HL-60 (cell line): ENCODE measurements around the gene LRP5.

ENCODE experiments used
- DNase-seq, 2 experiments: peaks; one replicate each; pipeline ENCODE4 v3.0.0-alpha.2; 2010 to 2020; ENCODE audit warnings: low read depth in 1 of 2, low spot score in 1 of 2
- H3K27ac ChIP-seq: fragments of 250-450 bp; sonication (Bioruptor Pico); replicated peaks from 2 replicates; pipeline ENCODE4 v1.5.1; 2020; ENCODE audit warnings: mild to moderate bottlenecking, moderate library complexity
- H3K27me3 ChIP-seq: fragments of 250-450 bp; sonication (Bioruptor Pico); 2 replicates; pipeline ENCODE4 v1.5.1; 2021; ENCODE audit warnings: mild to moderate bottlenecking, moderate library complexity; ENCODE audit not compliant: insufficient read depth, poor library complexity, severe bottlenecking
- H3K4me3 ChIP-seq: replicated peaks from 2 replicates; pipeline ENCODE4 v1.5.1; 2011; ENCODE audit warnings: mild to moderate bottlenecking, control low read depth, low read length; ENCODE audit not compliant: insufficient read depth
- GABPA ChIP-seq: IDR thresholded peaks from 2 replicates; pipeline ENCODE4 v1.6.1; 2012; ENCODE audit warnings: low read depth
- POLR2AphosphoS5 ChIP-seq: IDR thresholded peaks from 2 replicates; pipeline ENCODE4 v1.6.1; 2012; ENCODE audit warnings: low read depth
- SPI1 ChIP-seq: IDR thresholded peaks from 2 replicates; pipeline ENCODE4 v1.6.1; 2012; ENCODE audit warnings: low read depth, mild to moderate bottlenecking, borderline replicate concordance
- TF ChIP-seq, protein P1 (sequence below): IDR thresholded peaks from one replicate; pipeline ENCODE4 v1.5.1; 2011; ENCODE audit warnings: low read length, control low read depth, inconsistent platforms; ENCODE audit not compliant: insufficient read depth
- TF ChIP-seq, protein P2 (sequence below): IDR thresholded peaks from 2 replicates; pipeline ENCODE4 v1.6.1; 2012; ENCODE audit warnings: low read depth; ENCODE audit not compliant: insufficient replicate concordance

LRP5 gene

DNA sequence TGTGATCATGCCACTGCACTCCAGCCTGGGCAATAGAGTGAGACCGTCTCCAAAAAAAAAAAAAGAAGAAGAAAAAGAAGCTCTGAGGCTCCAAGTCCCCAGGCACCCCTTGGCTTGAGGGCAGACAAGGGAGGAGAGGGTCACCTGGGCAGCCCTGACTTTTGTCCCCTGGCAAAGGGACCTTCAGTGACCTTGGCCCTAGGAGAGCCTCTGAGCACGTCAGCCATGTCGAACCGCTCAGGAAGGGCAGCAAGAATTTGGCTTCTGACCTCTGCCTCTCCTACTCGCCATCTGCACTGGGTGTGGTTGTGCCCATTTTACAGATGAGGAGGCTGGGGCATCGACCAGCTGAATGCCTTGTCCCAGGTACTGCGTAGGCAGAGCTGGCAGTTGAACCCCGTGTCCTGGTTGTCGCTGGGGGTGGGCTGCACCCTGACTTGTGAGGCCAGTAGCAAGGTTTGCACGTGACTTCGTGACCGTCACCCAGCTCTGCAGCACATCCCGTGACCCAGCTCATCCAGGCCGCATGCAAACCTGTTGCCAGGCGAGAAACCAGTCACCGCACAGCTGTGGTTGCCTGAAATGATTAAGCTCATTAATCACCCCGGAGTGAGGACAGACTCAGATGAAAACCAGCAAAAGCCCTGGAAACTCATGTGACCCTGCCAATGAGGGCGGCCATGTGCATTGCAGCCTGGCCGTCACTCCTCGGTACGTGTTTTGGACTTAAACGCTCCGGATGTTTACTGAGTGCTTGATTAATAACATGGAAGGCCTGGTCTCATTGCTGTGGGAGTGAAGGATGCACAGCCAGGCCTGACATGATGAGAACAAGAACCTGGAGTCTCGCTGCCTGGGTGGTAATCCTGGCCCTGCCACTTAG lies 100.4 kb downstream of the LRP5 start:
- TF ChIP-seq POLR2AphosphoS5 (no peak), GABPA (no peak), SPI1 (no peak)
- TF ChIP-seq, protein P1, sequence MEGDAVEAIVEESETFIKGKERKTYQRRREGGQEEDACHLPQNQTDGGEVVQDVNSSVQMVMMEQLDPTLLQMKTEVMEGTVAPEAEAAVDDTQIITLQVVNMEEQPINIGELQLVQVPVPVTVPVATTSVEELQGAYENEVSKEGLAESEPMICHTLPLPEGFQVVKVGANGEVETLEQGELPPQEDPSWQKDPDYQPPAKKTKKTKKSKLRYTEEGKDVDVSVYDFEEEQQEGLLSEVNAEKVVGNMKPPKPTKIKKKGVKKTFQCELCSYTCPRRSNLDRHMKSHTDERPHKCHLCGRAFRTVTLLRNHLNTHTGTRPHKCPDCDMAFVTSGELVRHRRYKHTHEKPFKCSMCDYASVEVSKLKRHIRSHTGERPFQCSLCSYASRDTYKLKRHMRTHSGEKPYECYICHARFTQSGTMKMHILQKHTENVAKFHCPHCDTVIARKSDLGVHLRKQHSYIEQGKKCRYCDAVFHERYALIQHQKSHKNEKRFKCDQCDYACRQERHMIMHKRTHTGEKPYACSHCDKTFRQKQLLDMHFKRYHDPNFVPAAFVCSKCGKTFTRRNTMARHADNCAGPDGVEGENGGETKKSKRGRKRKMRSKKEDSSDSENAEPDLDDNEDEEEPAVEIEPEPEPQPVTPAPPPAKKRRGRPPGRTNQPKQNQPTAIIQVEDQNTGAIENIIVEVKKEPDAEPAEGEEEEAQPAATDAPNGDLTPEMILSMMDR = no peak
- TF ChIP-seq, protein P2, sequence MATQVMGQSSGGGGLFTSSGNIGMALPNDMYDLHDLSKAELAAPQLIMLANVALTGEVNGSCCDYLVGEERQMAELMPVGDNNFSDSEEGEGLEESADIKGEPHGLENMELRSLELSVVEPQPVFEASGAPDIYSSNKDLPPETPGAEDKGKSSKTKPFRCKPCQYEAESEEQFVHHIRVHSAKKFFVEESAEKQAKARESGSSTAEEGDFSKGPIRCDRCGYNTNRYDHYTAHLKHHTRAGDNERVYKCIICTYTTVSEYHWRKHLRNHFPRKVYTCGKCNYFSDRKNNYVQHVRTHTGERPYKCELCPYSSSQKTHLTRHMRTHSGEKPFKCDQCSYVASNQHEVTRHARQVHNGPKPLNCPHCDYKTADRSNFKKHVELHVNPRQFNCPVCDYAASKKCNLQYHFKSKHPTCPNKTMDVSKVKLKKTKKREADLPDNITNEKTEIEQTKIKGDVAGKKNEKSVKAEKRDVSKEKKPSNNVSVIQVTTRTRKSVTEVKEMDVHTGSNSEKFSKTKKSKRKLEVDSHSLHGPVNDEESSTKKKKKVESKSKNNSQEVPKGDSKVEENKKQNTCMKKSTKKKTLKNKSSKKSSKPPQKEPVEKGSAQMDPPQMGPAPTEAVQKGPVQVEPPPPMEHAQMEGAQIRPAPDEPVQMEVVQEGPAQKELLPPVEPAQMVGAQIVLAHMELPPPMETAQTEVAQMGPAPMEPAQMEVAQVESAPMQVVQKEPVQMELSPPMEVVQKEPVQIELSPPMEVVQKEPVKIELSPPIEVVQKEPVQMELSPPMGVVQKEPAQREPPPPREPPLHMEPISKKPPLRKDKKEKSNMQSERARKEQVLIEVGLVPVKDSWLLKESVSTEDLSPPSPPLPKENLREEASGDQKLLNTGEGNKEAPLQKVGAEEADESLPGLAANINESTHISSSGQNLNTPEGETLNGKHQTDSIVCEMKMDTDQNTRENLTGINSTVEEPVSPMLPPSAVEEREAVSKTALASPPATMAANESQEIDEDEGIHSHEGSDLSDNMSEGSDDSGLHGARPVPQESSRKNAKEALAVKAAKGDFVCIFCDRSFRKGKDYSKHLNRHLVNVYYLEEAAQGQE = no peak
- H3K27me3 ChIP-seq = no peaks in the 10 kb centered on the region
- DNase-seq = no peak
- no peak overlapping the region for H3K4me3 ChIP-seq
- H3K27ac ChIP-seq = no peak overlapping the region

DNA sequence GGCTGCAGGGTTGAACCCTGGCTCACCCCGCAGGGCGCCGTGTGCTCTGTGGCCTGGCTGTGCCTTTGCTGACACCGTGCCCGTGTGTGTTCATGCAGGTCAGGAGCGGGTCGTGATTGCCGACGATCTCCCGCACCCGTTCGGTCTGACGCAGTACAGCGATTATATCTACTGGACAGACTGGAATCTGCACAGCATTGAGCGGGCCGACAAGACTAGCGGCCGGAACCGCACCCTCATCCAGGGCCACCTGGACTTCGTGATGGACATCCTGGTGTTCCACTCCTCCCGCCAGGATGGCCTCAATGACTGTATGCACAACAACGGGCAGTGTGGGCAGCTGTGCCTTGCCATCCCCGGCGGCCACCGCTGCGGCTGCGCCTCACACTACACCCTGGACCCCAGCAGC lies 101.2 kb downstream of the LRP5 start:
- DNase-seq = no peak
- TF ChIP-seq, protein P1 = no peak
- TF ChIP-seq, protein P2 = no peak
- H3K27me3 ChIP-seq = no peaks in the 10 kb centered on the region
- no peak overlapping the region for H3K27ac ChIP-seq
- H3K4me3 ChIP-seq = no peak overlapping the region

DNA sequence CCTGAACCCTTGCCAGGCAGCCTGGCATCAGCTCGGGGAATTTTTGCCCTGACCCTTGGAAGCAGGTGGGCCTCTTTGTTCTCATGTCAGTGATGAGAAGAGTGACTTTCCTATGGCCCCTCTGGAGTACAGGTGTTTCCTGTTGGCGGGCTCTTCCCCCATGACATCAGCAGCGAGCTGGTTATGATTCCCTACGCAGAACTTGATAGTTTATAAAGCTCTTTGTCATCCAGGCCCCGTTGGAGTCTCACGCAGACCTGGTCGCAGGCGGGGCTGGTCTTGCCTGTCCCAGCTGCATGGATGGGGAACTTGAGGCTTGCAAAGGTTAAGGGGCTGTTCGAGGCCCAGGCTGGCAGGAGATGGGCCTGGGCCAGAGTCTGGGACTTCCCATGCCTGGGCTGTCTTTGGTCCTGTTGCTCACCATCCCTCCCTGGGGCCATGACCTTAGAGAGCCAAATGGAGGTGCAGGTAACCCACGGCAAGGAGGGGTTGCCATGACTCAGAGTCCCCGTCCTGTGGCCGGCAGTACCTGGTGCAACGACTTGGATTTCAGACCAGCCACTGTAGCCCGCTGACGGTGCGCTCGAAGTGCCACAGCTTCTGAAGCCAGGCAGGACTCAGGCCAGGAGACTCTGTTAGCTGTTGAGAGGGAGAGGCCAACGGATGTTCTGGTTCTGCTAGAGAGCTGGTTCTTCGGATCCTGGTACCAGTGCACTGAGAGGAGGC lies 102.3 kb downstream of the LRP5 start:
- H3K27ac ChIP-seq = no peak overlapping the region
- H3K27me3 ChIP-seq = no peaks in the 10 kb centered on the region
- TF ChIP-seq POLR2AphosphoS5 (no peak), GABPA (no peak), SPI1 (no peak)
- TF ChIP-seq, protein P1 = no peak
- TF ChIP-seq, protein P2 = no peak
- H3K4me3 ChIP-seq = no peak overlapping the region
- no peak for DNase-seq
